HG03354 (cell line): Measurements from ENCODE around the gene MACF1.
"Not testable (repeated sequence)": the region's sequence is repeated elsewhere in the genome, so short reads cannot be mapped to it uniquely, and the experiment has no call there.

Experiments used
- ATAC-seq: cut with Tn5 transposase; IDR thresholded peaks from one replicate; pipeline ENCODE4 v1.9.1; 2021; ENCODE audit warnings: mild to moderate bottlenecking; ENCODE audit not compliant: unreplicated experiment, poor library complexity, severe bottlenecking

Gene MACF1

GRCh38 chr1:39474810-39475209 lies 270.3 kb downstream of the MACF1 start:
- no peak for ATAC-seq

- ATAC-seq: not testable (repeated sequence)
These were observed 271.1 kb downstream of the MACF1 start for GRCh38 chr1:39475551-39475950.

GRCh38 chr1:39478126-39478915 lies 273.8 kb downstream of the MACF1 start:
- no peak for ATAC-seq

- ATAC-seq: no peak
These were observed 276.8 kb downstream of the MACF1 start for GRCh38 chr1:39481289-39481688.

- no peak for ATAC-seq
These were observed 278.8 kb downstream of the MACF1 start for GRCh38 chr1:39483276-39483675.

GRCh38 chr1:39484564-39484963 lies 280.1 kb downstream of the MACF1 start:
- ATAC-seq: no peak

- ATAC-seq: no peak
These were observed 280.7 kb downstream of the MACF1 start for GRCh38 chr1:39485046-39485803.

GRCh38 chr1:39488012-39488545 lies 283.6 kb downstream of the MACF1 start:
- no peak for ATAC-seq

- no peak for ATAC-seq
These were observed 284.5 kb downstream of the MACF1 start for GRCh38 chr1:39488793-39489566.

- no peak for ATAC-seq
These were observed 285.2 kb downstream of the MACF1 start for GRCh38 chr1:39489567-39490239.

GRCh38 chr1:39490596-39491145 lies 286.2 kb downstream of the MACF1 start:
- no peak for ATAC-seq

GRCh38 chr1:39491146-39491921 lies 286.8 kb downstream of the MACF1 start, which contains the start of gene BMP8A:
Gene BMP8A (plus strand): TSS chr1:39491636. CDS start chr1:39491992, 356 bp downstream.
- peak; percentile 81 for ATAC-seq

- ATAC-seq: not testable (repeated sequence)
These were observed 287.9 kb downstream of the MACF1 start for GRCh38 chr1:39492118-39493042.

GRCh38 chr1:39493043-39493810 lies 288.7 kb downstream of the MACF1 start:
- not testable (repeated sequence) for ATAC-seq

GRCh38 chr1:39494671-39495410 lies 290.3 kb downstream of the MACF1 start:
- no peak for ATAC-seq

- not testable (repeated sequence) for ATAC-seq
These were observed 292.0 kb downstream of the MACF1 start for GRCh38 chr1:39496520-39496919.
